A673 (cell line): ENCODE results near the gene CLEC18B. TPM values are rescaled to one million over a fixed set of nuclear protein-coding genes. Genes with fewer than 3 reads are reported as not detected.

Source experiments
- BruUV-seq: library from RNA; stranded (reverse); fragments of 400-500 nt; replicated peaks from 2 replicates; lab custom pipeline; 2021; lab: Mats Ljungman, UMichigan
- CTCF ChIA-PET: fragments of 300-600 bp; sonication (Branson Sonifier 250); formaldehyde crosslinking; loops from one replicate; lab custom pipeline; 2022; ENCODE audit warnings: antibody characterized with exemption; lab: Charles Lee
- POLR2A ChIA-PET: fragments of 300-600 bp; sonication (Branson Sonifier 250); formaldehyde crosslinking; loops from one replicate; lab custom pipeline; 2022; ENCODE audit warnings: antibody characterized with exemption; ENCODE audit not compliant: low non-redundant PET; lab: Charles Lee
- DNase-seq: peaks from one replicate; pipeline ENCODE4 v3.0.0-alpha.2; 2015; ENCODE audit warnings: low spot score
- H3K27ac ChIP-seq: fragments of 200-600 bp; sonication (generic); 2 replicates; pipeline ENCODE4 v1.5.1; 2016; ENCODE audit warnings: mixed run types, low read depth, mild to moderate bottlenecking, mixed read lengths, antibody characterized with exemption, low read length; ENCODE audit not compliant: poor library complexity, severe bottlenecking
- H3K27me3 ChIP-seq: fragments of 200-600 bp; sonication (generic); replicated peaks from 2 replicates; pipeline ENCODE4 v1.6.1; 2017; ENCODE audit warnings: mixed run types, low read depth, mild to moderate bottlenecking, mixed read lengths, antibody characterized with exemption, low read length; ENCODE audit not compliant: insufficient read depth, poor library complexity
- H3K36me3 ChIP-seq: fragments of 200-600 bp; sonication (generic); 2 replicates; pipeline ENCODE4 v1.6.1; 2016; ENCODE audit warnings: mixed run types, mild to moderate bottlenecking, mixed read lengths, antibody characterized with exemption, low read length; ENCODE audit not compliant: insufficient read depth, poor library complexity, severe bottlenecking
- H3K4me1 ChIP-seq: fragments of 200-600 bp; sonication (generic); 2 replicates; pipeline ENCODE4 v1.6.1; 2017; ENCODE audit warnings: mixed run types, mild to moderate bottlenecking, mixed read lengths, antibody characterized with exemption, low read length; ENCODE audit not compliant: insufficient read depth, poor library complexity, severe bottlenecking
- H3K4me3 ChIP-seq: fragments of 200-600 bp; sonication (generic); 2 replicates; pipeline ENCODE4 v1.5.1; 2016; ENCODE audit warnings: low read depth, mixed run types, mild to moderate bottlenecking, mixed read lengths, low read length; ENCODE audit not compliant: poor library complexity, severe bottlenecking
- H3K9me3 ChIP-seq: fragments of 200-600 bp; sonication (generic); 2 replicates; pipeline ENCODE4 v1.6.1; 2016; ENCODE audit warnings: mixed run types, low read depth, mild to moderate bottlenecking, mixed read lengths, antibody characterized with exemption, low read length; ENCODE audit not compliant: poor library complexity, severe bottlenecking
- CTCF ChIP-seq: fragments of 300-800, 200-600 bp; sonication (generic); conservative IDR thresholded peaks from 2 replicates; pipeline ENCODE4 v1.5.1; 2017; ENCODE audit warnings: low read depth, mild to moderate bottlenecking, antibody characterized with exemption, low read length, moderate library complexity, mixed read lengths
- EZH2 ChIP-seq: fragments of 200-600 bp; sonication (generic); IDR thresholded peaks from 2 replicates; pipeline ENCODE4 v1.6.1; 2017; ENCODE audit warnings: borderline replicate concordance, low read depth, mild to moderate bottlenecking, mixed read lengths, antibody characterized with exemption, low read length; ENCODE audit not compliant: poor library complexity, severe bottlenecking
- intact Hi-C: fragments of 100-400 bp; cut with micrococcal nuclease; formaldehyde crosslinking; loops from one replicate; pipeline ENCODE4 v1.10.0; 2022; ENCODE audit not compliant: unreplicated experiment
- total RNA-seq: library from RNA; stranded (reverse); gene quantifications from 2 replicates; pipeline ENCODE4 v1.2.3, GENCODE V29; 2021

Gene CLEC18B
- total RNA-seq, 1 experiment from 2014 or later, result 37.7 TPM

GRCh38 chr16:74456290-74456625 is 35.0 kb upstream of the CLEC18B start:
- BruUV-seq, result no TSS peak
- Histone ChIP-seq H3K36me3 (peaks cover 100% of the 10 kb centered on the region), H3K27ac (peak overlapping the region; percentile 33), H3K4me3 (no peak overlapping the region), H3K27me3 (no peaks in the 10 kb centered on the region), H3K9me3 (no peaks in the 10 kb centered on the region), H3K4me1 (no peaks in the 10 kb centered on the region)
- CTCF ChIA-PET, result no interaction called here
- DNase-seq, result no peak
- TF ChIP-seq EZH2 (no peak), CTCF (no peak)
- POLR2A ChIA-PET, result no interaction called here
- intact Hi-C loops, result no loop called here

DNA sequence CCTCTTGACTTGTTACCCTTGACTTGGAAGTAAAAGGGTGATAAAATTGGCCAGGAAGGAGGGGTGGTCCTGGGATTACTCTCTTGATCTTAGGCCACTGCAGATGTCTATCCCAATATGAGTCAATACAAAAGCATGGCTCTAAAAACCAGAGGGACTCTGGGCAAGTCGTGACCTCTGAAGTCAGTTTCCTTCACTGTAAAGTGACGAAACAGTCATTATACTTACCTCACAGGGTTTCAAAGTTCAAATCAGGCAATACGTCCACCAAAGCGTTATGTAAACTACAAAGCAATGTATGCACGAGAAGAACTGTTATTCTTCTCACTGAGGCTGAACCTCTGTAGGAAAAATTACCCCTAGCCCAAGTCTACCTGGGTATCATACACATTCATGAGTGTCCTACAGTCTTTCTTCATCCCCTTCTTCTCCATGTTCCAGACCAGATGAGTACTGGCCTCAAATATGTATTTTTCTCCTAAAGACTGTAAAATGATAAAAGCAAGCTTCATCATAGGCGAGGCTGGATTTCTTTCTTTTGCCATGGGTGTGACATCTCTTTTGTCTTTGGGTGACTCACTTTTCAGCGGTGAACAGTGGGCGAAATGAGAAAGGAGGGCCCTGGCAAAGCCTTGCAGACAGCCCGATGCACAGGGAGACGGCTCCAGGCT is 34.5 kb upstream of the CLEC18B start:
- no peak for DNase-seq
- Histone ChIP-seq H3K9me3 (no peaks in the 10 kb centered on the region), H3K27ac (peak overlapping the region; percentile 33), H3K36me3 (peaks cover 100% of the 10 kb centered on the region), H3K27me3 (no peaks in the 10 kb centered on the region), H3K4me3 (no peak overlapping the region), H3K4me1 (no peaks in the 10 kb centered on the region)
- intact Hi-C loops, result no loop called here
- TF ChIP-seq EZH2 (no peak), CTCF (no peak)
- POLR2A ChIA-PET, result no interaction called here
- CTCF ChIA-PET, result no interaction called here
- BruUV-seq, result no TSS peak

GRCh38 chr16:74455213-74455612 is 33.9 kb upstream of the CLEC18B start:
- intact Hi-C loops, result no loop called here
- Histone ChIP-seq H3K27ac (peak overlapping the region; percentile 33), H3K4me3 (no peak overlapping the region), H3K27me3 (no peaks in the 10 kb centered on the region), H3K36me3 (peaks cover 100% of the 10 kb centered on the region), H3K4me1 (no peaks in the 10 kb centered on the region), H3K9me3 (no peaks in the 10 kb centered on the region)
- ChIA-PET CTCF (no interaction called here), POLR2A (no interaction called here)
- TF ChIP-seq EZH2 (no peak), CTCF (no peak)
- no peak for DNase-seq
- BruUV-seq, result no TSS peak
